ENCODE data around the gene ASTN2.
"Not testable (repeated sequence)": the region's sequence is repeated elsewhere in the genome, so short reads cannot be mapped to it uniquely, and the experiment has no call there.

ASTN2 gene

GRCh38 chr9:117072216-117072615 is 342.6 kb downstream of the ASTN2 start:
- TF ChIP-seq CTCF (conservative IDR thresholded peaks at IDR 0.05; ENCODE audit: low read depth, low read length): no peak
- H3K4me3 ChIP-seq (ENCODE audit: low read length): no peak overlapping the region
- no peak for DNase-seq (ENCODE audit: low read depth)

GRCh38 chr9:117071673-117072207 is 343.1 kb downstream of the ASTN2 start:
- H3K4me3 ChIP-seq (ENCODE audit: low read length); DNase-seq (ENCODE audit: low read depth): not testable (repeated sequence)

- no peak for TF ChIP-seq CTCF (conservative IDR thresholded peaks at IDR 0.05; ENCODE audit: low read depth, low read length)
- no peak overlapping the region for H3K4me3 ChIP-seq (ENCODE audit: low read length)
- DNase-seq (ENCODE audit: low read depth): no peak
Measured at GRCh38 chr9:117063721-117064471, 351.0 kb downstream of the ASTN2 start.

GRCh38 chr9:117060963-117061362 is 353.9 kb downstream of the ASTN2 start:
- TF ChIP-seq CTCF (conservative IDR thresholded peaks at IDR 0.05; ENCODE audit: low read depth, low read length): no peak
- H3K4me3 ChIP-seq (ENCODE audit: low read length): no peak overlapping the region

GRCh38 chr9:117050007-117050406 is 364.9 kb downstream of the ASTN2 start:
- no peak for DNase-seq (ENCODE audit: low read depth)
- H3K4me3 ChIP-seq (ENCODE audit: low read length): no peak overlapping the region
- no peak for TF ChIP-seq CTCF (conservative IDR thresholded peaks at IDR 0.05; ENCODE audit: low read depth, low read length)

More at GRCh38 chr9:117060963-117061362, 353.9 kb downstream of the ASTN2 start:
- DNase-seq (ENCODE audit: low read depth): no peak

GRCh38 chr9:117046666-117047327 is 368.1 kb downstream of the ASTN2 start:
- no peak for DNase-seq (ENCODE audit: low read depth)
- no peak for TF ChIP-seq CTCF (conservative IDR thresholded peaks at IDR 0.05; ENCODE audit: low read depth, low read length)
- no peak overlapping the region for H3K4me3 ChIP-seq (ENCODE audit: low read length)

GRCh38 chr9:117044241-117044640 is 370.6 kb downstream of the ASTN2 start:
- no peak overlapping the region for H3K4me3 ChIP-seq (ENCODE audit: low read length)
- no peak for DNase-seq (ENCODE audit: low read depth)
- no peak for TF ChIP-seq CTCF (conservative IDR thresholded peaks at IDR 0.05; ENCODE audit: low read depth, low read length)

Measured in retinal pigment epithelial cell (primary cell).